IMR-90 (cell line): ENCODE measurements around the gene SRSF10. TPM values are rescaled to one million over a fixed set of nuclear protein-coding genes. Genes with fewer than 3 reads are reported as not detected.

Experiments used
- ATAC-seq: fragments of 200-7000 bp; cut with Tn5 transposase; 2 replicates; pipeline ENCODE4 v1.9.1; 2020; ENCODE audit warnings: low read depth, mild to moderate bottlenecking, moderate library complexity
- BruUV-seq: library from RNA; stranded (reverse); fragments of 400-500 nt; replicated peaks from 2 replicates; lab custom pipeline; 2021; lab: Mats Ljungman, UMichigan
- CTCF ChIA-PET: fragments of 300-600 bp; formaldehyde crosslinking; extraction: SDS; loops from one replicate; lab custom pipeline; 2021; ENCODE audit warnings: antibody characterized with exemption; lab: Yijun Ruan, JAX
- POLR2A ChIA-PET: fragments of 300-600 bp; sonication (Branson Sonifier 250); formaldehyde crosslinking; loops from one replicate; lab custom pipeline; 2022; ENCODE audit warnings: antibody characterized with exemption; ENCODE audit not compliant: unreplicated experiment; lab: Charles Lee
- DNase-seq: peaks from one replicate; pipeline ENCODE4 v3.0.0; 2013
- H2AFZ ChIP-seq: replicated peaks from 2 replicates; pipeline ENCODE3; 2013; ENCODE audit warnings: low read length, mild to moderate bottlenecking; ENCODE audit not compliant: poor library complexity
- H2AK5ac ChIP-seq: 2 replicates; pipeline ENCODE4 v1.6.1; 2013; ENCODE audit warnings: low read depth, low read length, inconsistent platforms
- H2AK9ac ChIP-seq: replicated peaks from 2 replicates; pipeline ENCODE3; 2013; ENCODE audit warnings: mild to moderate bottlenecking, low read depth, low read length, moderate library complexity; ENCODE audit not compliant: poor library complexity
- H2BK120ac ChIP-seq: 2 replicates; pipeline ENCODE4 v1.6.1; 2013; ENCODE audit warnings: low read depth, low read length, inconsistent platforms
- H2BK15ac ChIP-seq: 3 replicates; pipeline ENCODE4 v1.6.1; 2013; ENCODE audit warnings: low read depth, low read length, inconsistent platforms
- H2BK20ac ChIP-seq: 2 replicates; pipeline ENCODE4 v1.6.1; 2013; ENCODE audit warnings: low read depth, mild to moderate bottlenecking, inconsistent platforms, low read length, moderate library complexity
- H2BK5ac ChIP-seq: 2 replicates; pipeline ENCODE4 v1.6.1; 2013; ENCODE audit warnings: mild to moderate bottlenecking, low read depth, low read length, inconsistent platforms; ENCODE audit not compliant: poor library complexity, severe bottlenecking
- H3K14ac ChIP-seq: replicated peaks from 2 replicates; pipeline ENCODE4 v1.6.1; 2013; ENCODE audit warnings: low read depth, low read length, inconsistent platforms
- H3K18ac ChIP-seq: 2 replicates; pipeline ENCODE4 v1.6.1; 2013; ENCODE audit warnings: low read depth, low read length, control low read depth
- H3K23ac ChIP-seq: 2 replicates; pipeline ENCODE4 v1.6.1; 2013; ENCODE audit warnings: low read depth, low read length, inconsistent platforms
- H3K27ac ChIP-seq: 2 replicates; pipeline ENCODE4 v1.5.1; 2013; ENCODE audit warnings: mild to moderate bottlenecking, control low read depth, low read length; ENCODE audit not compliant: insufficient read depth
- H3K27me3 ChIP-seq: 2 replicates; pipeline ENCODE4 v1.6.1; 2013; ENCODE audit warnings: low read length; ENCODE audit not compliant: control insufficient read depth, insufficient read depth
- H3K36me3 ChIP-seq: 2 replicates; pipeline ENCODE4 v1.6.1; 2013; ENCODE audit warnings: low read length, mixed read lengths; ENCODE audit not compliant: control insufficient read depth, insufficient read depth
- H3K4ac ChIP-seq: 2 replicates; pipeline ENCODE4 v1.6.1; 2013; ENCODE audit warnings: low read depth, low read length, inconsistent platforms
- H3K4me1 ChIP-seq: 2 replicates; pipeline ENCODE4 v1.6.1; 2013; ENCODE audit warnings: low read length, mixed read lengths; ENCODE audit not compliant: control insufficient read depth, insufficient read depth
- H3K4me2 ChIP-seq: 2 replicates; pipeline ENCODE4 v1.6.1; 2013; ENCODE audit warnings: low read depth, mild to moderate bottlenecking, control low read depth, low read length, moderate library complexity
- H3K4me3 ChIP-seq: 2 replicates; pipeline ENCODE4 v1.5.1; 2013; ENCODE audit warnings: low read depth, mild to moderate bottlenecking, control low read depth, low read length, moderate library complexity; ENCODE audit not compliant: insufficient read depth
- H3K56ac ChIP-seq: 2 replicates; pipeline ENCODE4 v1.6.1; 2013; ENCODE audit warnings: low read length, inconsistent platforms; ENCODE audit not compliant: insufficient read depth; ENCODE audit errors: extremely low read depth
- H3K79me1 ChIP-seq, 2 experiments: 2 replicates each; pipeline ENCODE4 v1.6.1; 2013; ENCODE audit warnings: low read length in 2 of 2, inconsistent platforms in 1 of 2, low read depth in 1 of 2
- H3K9ac ChIP-seq: 2 replicates; pipeline ENCODE4 v1.6.1; 2013; ENCODE audit warnings: low read depth, low read length, control low read depth
- H3K9me1 ChIP-seq: 2 replicates; pipeline ENCODE4 v1.6.1; 2013; ENCODE audit warnings: low read length, inconsistent platforms; ENCODE audit not compliant: insufficient read depth
- H3K9me3 ChIP-seq: 2 replicates; pipeline ENCODE4 v1.6.1; 2013; ENCODE audit warnings: low read length; ENCODE audit not compliant: control insufficient read depth, insufficient read depth
- H4K20me1 ChIP-seq: 2 replicates; pipeline ENCODE4 v1.6.1; 2013; ENCODE audit warnings: low read length, inconsistent platforms; ENCODE audit not compliant: insufficient read depth
- H4K5ac ChIP-seq: 2 replicates; pipeline ENCODE4 v1.6.1; 2013; ENCODE audit warnings: mild to moderate bottlenecking, low read depth, low read length, control low read depth
- H4K8ac ChIP-seq, 2 experiments: 2 replicates each; pipeline ENCODE4 v1.6.1; 2013; ENCODE audit warnings: low read depth in 2 of 2, low read length in 2 of 2, control low read depth in 1 of 2, inconsistent platforms in 1 of 2
- H4K91ac ChIP-seq: 2 replicates; pipeline ENCODE4 v1.6.1; 2013; ENCODE audit warnings: low read depth, low read length, inconsistent platforms; ENCODE audit not compliant: insufficient read depth
- BHLHE40 ChIP-seq: fragments of 150-350 bp; IDR thresholded peaks from 2 replicates; pipeline ENCODE4 v1.6.1; 2016; ENCODE audit warnings: mild to moderate bottlenecking, low read depth, low read length
- CEBPB ChIP-seq: IDR thresholded peaks from 2 replicates; pipeline ENCODE4 v1.6.1; 2012; ENCODE audit warnings: low read depth, low read length, improper control_type of control experiment
- CHD1 ChIP-seq: IDR thresholded peaks from 2 replicates; pipeline ENCODE4 v1.6.1; 2012; ENCODE audit warnings: low read depth, low read length, improper control_type of control experiment
- FOS ChIP-seq: fragments of 150-350 bp; IDR thresholded peaks from 2 replicates; pipeline ENCODE4 v1.6.1; 2016; ENCODE audit warnings: low read depth, low read length
- MAFK ChIP-seq: IDR thresholded peaks from 2 replicates; pipeline ENCODE4 v1.6.1; 2012; ENCODE audit warnings: low read depth, low read length, improper control_type of control experiment
- MAZ ChIP-seq: IDR thresholded peaks from 2 replicates; pipeline ENCODE4 v1.6.1; 2012; ENCODE audit warnings: low read depth, mild to moderate bottlenecking, low read length, improper control_type of control experiment, moderate library complexity, borderline replicate concordance
- MXI1 ChIP-seq: IDR thresholded peaks from 2 replicates; pipeline ENCODE4 v1.6.1; 2012; ENCODE audit warnings: low read depth, mild to moderate bottlenecking, low read length, moderate library complexity, borderline replicate concordance
- NFE2L2 ChIP-seq: fragments of 150-350 bp; IDR thresholded peaks from 2 replicates; pipeline ENCODE4 v1.6.1; 2016; ENCODE audit warnings: low read depth, mild to moderate bottlenecking, low read length
- POLR2A ChIP-seq: IDR thresholded peaks from 2 replicates; pipeline ENCODE4 v1.6.1; 2012; ENCODE audit warnings: mild to moderate bottlenecking, low read depth, low read length
- RAD21 ChIP-seq: IDR thresholded peaks from 2 replicates; pipeline ENCODE4 v1.6.1; 2012; ENCODE audit warnings: low read length, improper control_type of control experiment
- RCOR1 ChIP-seq: IDR thresholded peaks from 2 replicates; pipeline ENCODE4 v1.6.1; 2012; ENCODE audit warnings: mild to moderate bottlenecking, low read length, improper control_type of control experiment; ENCODE audit not compliant: insufficient replicate concordance
- RFX5 ChIP-seq: IDR thresholded peaks from 2 replicates; pipeline ENCODE4 v1.8.0; 2012; ENCODE audit warnings: low read depth, mild to moderate bottlenecking, low read length, moderate library complexity
- SMC3 ChIP-seq: fragments of 150-350 bp; IDR thresholded peaks from 2 replicates; pipeline ENCODE4 v1.6.1; 2016; ENCODE audit warnings: low read depth, mild to moderate bottlenecking, antibody characterized with exemption, low read length, moderate library complexity
- WGBS, 2 experiments: methylation state at CpG; one replicate each; pipeline versions ENCODE4 v1.1.5 to v1.1.7; 2013; ENCODE audit warnings: missing lambda C conversion rate in 2 of 2; ENCODE audit not compliant: insufficient read length in 1 of 2; ENCODE audit errors: extremely low coverage in 2 of 2; 5-methylcytosine and 5-hydroxymethylcytosine counted together
- dilution Hi-C: fragments of 300-500 bp; cut with HindIII; formaldehyde crosslinking; loops from one replicate; pipeline ENCODE4 v1.14.3; 2018; ENCODE audit warnings: low sequenced_read_pairs; ENCODE audit not compliant: unreplicated experiment
- in situ Hi-C: fragments of 300-500 bp; cut with MboI; formaldehyde crosslinking; loops from 3 replicates; pipeline ENCODE4 v1.14.3; 2019; ENCODE audit warnings: low sequenced_read_pairs, inconsistent platforms, mixed read lengths
- intact Hi-C: fragments of 100-400 bp; cut with micrococcal nuclease; formaldehyde crosslinking; loops from 2 replicates; pipeline ENCODE4 v1.10.0; 2022
- polyA plus RNA-seq, 3 experiments: library from polyadenylated mRNA; depleted of rRNA; stranded (reverse); fragments of >200 nt; gene quantifications; 2 replicates each; pipeline ENCODE4 v1.2.3, GENCODE V29; 2012; ENCODE audit warnings: low replicate concordance in 1 of 3
- total RNA-seq: library from RNA; depleted of rRNA; stranded (reverse); fragments of >200 nt; gene quantifications from 2 replicates; pipeline ENCODE4 v1.2.3, GENCODE V29; 2012
- TF ChIP-seq, protein P1 (sequence below): conservative IDR thresholded peaks from 2 replicates; pipeline ENCODE4 v1.5.1; 2012; ENCODE audit warnings: mild to moderate bottlenecking, low read depth, low read length, improper control_type of control experiment
- TF ChIP-seq, protein P2 (sequence below): fragments of 150-350 bp; IDR thresholded peaks from 2 replicates; pipeline ENCODE4 v1.6.1; 2016; ENCODE audit warnings: low read depth, mild to moderate bottlenecking, low read length, moderate library complexity, borderline replicate concordance
- TF ChIP-seq, protein P3 (sequence below): fragments of 150-350 bp; IDR thresholded peaks from 2 replicates; pipeline ENCODE4 v1.6.1; 2017; ENCODE audit warnings: mild to moderate bottlenecking, antibody characterized with exemption, low read length, low read depth

The SRSF10 gene
- total and polyA plus RNA-seq, 2 of the 4 experiments (the other 2 are of a cell fraction) = 90.1 to 110 TPM

DNA sequence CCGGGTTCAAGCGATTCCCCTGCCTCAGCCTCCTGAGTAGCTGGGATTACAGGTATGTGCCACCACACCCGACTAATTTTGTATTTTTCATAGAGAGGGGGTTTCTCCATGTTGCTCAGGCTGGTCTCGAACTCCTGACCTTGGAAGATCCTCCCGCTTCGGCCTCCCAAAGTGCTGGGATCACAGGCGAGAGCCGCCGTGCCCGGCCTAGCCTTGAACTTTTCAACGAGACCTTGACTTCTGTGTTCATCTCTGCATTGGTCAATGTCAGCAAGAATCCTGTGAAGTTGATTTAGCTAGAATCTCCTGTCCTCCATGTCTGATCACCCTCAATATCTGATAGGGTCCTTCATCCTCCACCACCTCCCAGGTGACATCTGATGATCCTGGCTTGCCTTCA lies 55.5 kb downstream of the SRSF10 start:
- dilution Hi-C loops (no loop called here), in situ Hi-C loops (no loop called here), intact Hi-C loops (no loop called here)
- H3K18ac ChIP-seq = no peak overlapping the region
- H3K27ac ChIP-seq = no peak overlapping the region
- no peak overlapping the region for H3K23ac ChIP-seq
- H3K4ac ChIP-seq = no peak overlapping the region
- peaks cover 2% of the 10 kb centered on the region; the same call in 1 of the 2 replicates for H3K4me1 ChIP-seq
- H2AK9ac ChIP-seq = no peak overlapping the region
- no peak overlapping the region for H2BK20ac ChIP-seq
- H4K20me1 ChIP-seq = no peaks in the 10 kb centered on the region
- no peak overlapping the region for H4K8ac ChIP-seq
- H3K14ac ChIP-seq = no peak overlapping the region
- CTCF ChIA-PET = no interaction called here
- H3K9me3 ChIP-seq = no peaks in the 10 kb centered on the region
- H4K5ac ChIP-seq = no peak overlapping the region
- H2AK5ac ChIP-seq = no peak overlapping the region
- TF ChIP-seq RAD21 (no peak), RCOR1 (no peak), NFE2L2 (no peak), SMC3 (no peak), FOS (no peak), BHLHE40 (no peak), MAZ (no peak), CEBPB (no peak), MXI1 (no peak), POLR2A (no peak), CHD1 (no peak), MAFK (no peak), RFX5 (no peak)
- TF ChIP-seq, protein P1, sequence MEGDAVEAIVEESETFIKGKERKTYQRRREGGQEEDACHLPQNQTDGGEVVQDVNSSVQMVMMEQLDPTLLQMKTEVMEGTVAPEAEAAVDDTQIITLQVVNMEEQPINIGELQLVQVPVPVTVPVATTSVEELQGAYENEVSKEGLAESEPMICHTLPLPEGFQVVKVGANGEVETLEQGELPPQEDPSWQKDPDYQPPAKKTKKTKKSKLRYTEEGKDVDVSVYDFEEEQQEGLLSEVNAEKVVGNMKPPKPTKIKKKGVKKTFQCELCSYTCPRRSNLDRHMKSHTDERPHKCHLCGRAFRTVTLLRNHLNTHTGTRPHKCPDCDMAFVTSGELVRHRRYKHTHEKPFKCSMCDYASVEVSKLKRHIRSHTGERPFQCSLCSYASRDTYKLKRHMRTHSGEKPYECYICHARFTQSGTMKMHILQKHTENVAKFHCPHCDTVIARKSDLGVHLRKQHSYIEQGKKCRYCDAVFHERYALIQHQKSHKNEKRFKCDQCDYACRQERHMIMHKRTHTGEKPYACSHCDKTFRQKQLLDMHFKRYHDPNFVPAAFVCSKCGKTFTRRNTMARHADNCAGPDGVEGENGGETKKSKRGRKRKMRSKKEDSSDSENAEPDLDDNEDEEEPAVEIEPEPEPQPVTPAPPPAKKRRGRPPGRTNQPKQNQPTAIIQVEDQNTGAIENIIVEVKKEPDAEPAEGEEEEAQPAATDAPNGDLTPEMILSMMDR = no peak
- TF ChIP-seq, protein P2, sequence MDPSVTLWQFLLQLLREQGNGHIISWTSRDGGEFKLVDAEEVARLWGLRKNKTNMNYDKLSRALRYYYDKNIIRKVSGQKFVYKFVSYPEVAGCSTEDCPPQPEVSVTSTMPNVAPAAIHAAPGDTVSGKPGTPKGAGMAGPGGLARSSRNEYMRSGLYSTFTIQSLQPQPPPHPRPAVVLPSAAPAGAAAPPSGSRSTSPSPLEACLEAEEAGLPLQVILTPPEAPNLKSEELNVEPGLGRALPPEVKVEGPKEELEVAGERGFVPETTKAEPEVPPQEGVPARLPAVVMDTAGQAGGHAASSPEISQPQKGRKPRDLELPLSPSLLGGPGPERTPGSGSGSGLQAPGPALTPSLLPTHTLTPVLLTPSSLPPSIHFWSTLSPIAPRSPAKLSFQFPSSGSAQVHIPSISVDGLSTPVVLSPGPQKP = no peak
- TF ChIP-seq, protein P3, sequence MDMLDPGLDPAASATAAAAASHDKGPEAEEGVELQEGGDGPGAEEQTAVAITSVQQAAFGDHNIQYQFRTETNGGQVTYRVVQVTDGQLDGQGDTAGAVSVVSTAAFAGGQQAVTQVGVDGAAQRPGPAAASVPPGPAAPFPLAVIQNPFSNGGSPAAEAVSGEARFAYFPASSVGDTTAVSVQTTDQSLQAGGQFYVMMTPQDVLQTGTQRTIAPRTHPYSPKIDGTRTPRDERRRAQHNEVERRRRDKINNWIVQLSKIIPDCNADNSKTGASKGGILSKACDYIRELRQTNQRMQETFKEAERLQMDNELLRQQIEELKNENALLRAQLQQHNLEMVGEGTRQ = no peak
- no peak overlapping the region for H2AFZ ChIP-seq
- POLR2A ChIA-PET = no interaction called here
- DNase-seq (no peak), ATAC-seq (no peak)
- H2BK15ac ChIP-seq = no peak overlapping the region
- no peak overlapping the region for H2BK5ac ChIP-seq
- 60% methylated on average over 1 of the region's 11 CpGs; no CpG with 5 or more reads in 1 of the 2 experiments for WGBS, 2 experiments
- peaks cover 16% of the 10 kb centered on the region for H3K27me3 ChIP-seq
- H3K4me2 ChIP-seq = no peak overlapping the region
- H3K79me1 ChIP-seq = no peaks in the 10 kb centered on the region
- H2BK120ac ChIP-seq = no peak overlapping the region
- H3K56ac ChIP-seq = no peak overlapping the region
- no peak overlapping the region for H3K9ac ChIP-seq
- BruUV-seq = no TSS peak
- no peaks in the 10 kb centered on the region for H3K9me1 ChIP-seq
- no peak overlapping the region for H4K91ac ChIP-seq
- no peak overlapping the region for H3K4me3 ChIP-seq
- H3K36me3 ChIP-seq = no peaks in the 10 kb centered on the region
